ENCODE measurements around the gene GALNT12.

Gene GALNT12

GRCh38 chr9:98877311-98877710 is 69.8 kb downstream of the GALNT12 start:
- no peak overlapping the region for H3K4me3 ChIP-seq (ENCODE audit: low read depth, low read length)

- H3K4me3 ChIP-seq (ENCODE audit: low read depth, low read length): no peak overlapping the region
Measured at GRCh38 chr9:98879094-98879962, 71.9 kb downstream of the GALNT12 start.

- H3K4me3 ChIP-seq (ENCODE audit: low read depth, low read length): no peak overlapping the region
Measured at GRCh38 chr9:98879963-98880310, 72.5 kb downstream of the GALNT12 start.

- no peak overlapping the region for H3K4me3 ChIP-seq (ENCODE audit: low read depth, low read length)
Measured at GRCh38 chr9:98880311-98881015, 73.0 kb downstream of the GALNT12 start.

GRCh38 chr9:98881356-98881755 is 73.9 kb downstream of the GALNT12 start:
- H3K4me3 ChIP-seq (ENCODE audit: low read depth, low read length): no peak overlapping the region

GRCh38 chr9:98881836-98882568 is 74.5 kb downstream of the GALNT12 start:
- H3K4me3 ChIP-seq (ENCODE audit: low read depth, low read length): no peak overlapping the region

- H3K4me3 ChIP-seq (ENCODE audit: low read depth, low read length): no peak overlapping the region
Measured at GRCh38 chr9:98882569-98882923, 75.1 kb downstream of the GALNT12 start.

GRCh38 chr9:98883276-98883675 is 75.8 kb downstream of the GALNT12 start:
- no peak overlapping the region for H3K4me3 ChIP-seq (ENCODE audit: low read depth, low read length)

GRCh38 chr9:98884849-98885248 is 77.4 kb downstream of the GALNT12 start:
- H3K4me3 ChIP-seq (ENCODE audit: low read depth, low read length): no peak overlapping the region

- no peak overlapping the region for H3K4me3 ChIP-seq (ENCODE audit: low read depth, low read length)
Measured at GRCh38 chr9:98885575-98886295, 78.3 kb downstream of the GALNT12 start.

- no peak overlapping the region for H3K4me3 ChIP-seq (ENCODE audit: low read depth, low read length)
Measured at GRCh38 chr9:98886691-98887229, 79.3 kb downstream of the GALNT12 start.

GRCh38 chr9:98887918-98888510 is 80.5 kb downstream of the GALNT12 start:
- H3K4me3 ChIP-seq (ENCODE audit: low read depth, low read length): no peak overlapping the region

GRCh38 chr9:98888801-98889421 is 81.4 kb downstream of the GALNT12 start:
- H3K4me3 ChIP-seq (ENCODE audit: low read depth, low read length): no peak overlapping the region

GRCh38 chr9:98890256-98890655 is 82.8 kb downstream of the GALNT12 start:
- H3K4me3 ChIP-seq (ENCODE audit: low read depth, low read length): no peak overlapping the region

GRCh38 chr9:98892288-98892687 is 84.8 kb downstream of the GALNT12 start:
- H3K4me3 ChIP-seq (ENCODE audit: low read depth, low read length): no peak overlapping the region

- no peak overlapping the region for H3K4me3 ChIP-seq (ENCODE audit: low read depth, low read length)
Measured at GRCh38 chr9:98892690-98893089, 85.2 kb downstream of the GALNT12 start.

GRCh38 chr9:98894171-98894570 is 86.7 kb downstream of the GALNT12 start:
- H3K4me3 ChIP-seq (ENCODE audit: low read depth, low read length): no peak overlapping the region

GRCh38 chr9:98894761-98895160 is 87.3 kb downstream of the GALNT12 start:
- H3K4me3 ChIP-seq (ENCODE audit: low read depth, low read length): no peak overlapping the region

- H3K4me3 ChIP-seq (ENCODE audit: low read depth, low read length): no peak overlapping the region
Measured at GRCh38 chr9:98896632-98897031, 89.2 kb downstream of the GALNT12 start.

- H3K4me3 ChIP-seq (ENCODE audit: low read depth, low read length): no peak overlapping the region
Measured at GRCh38 chr9:98897745-98898144, 90.3 kb downstream of the GALNT12 start.

All from iPS-11a (cell line).